T-helper 22 cell (primary cell): Measurements from ENCODE around the gene NOD2.

Experiments used
- DNase-seq: peaks from one replicate; pipeline ENCODE4 v3.0.0-alpha.2; 2020; ENCODE audit warnings: low read depth

NOD2 gene

GRCh38 chr16:50717494-50717893, 24.1 kb downstream of the NOD2 start:
- no peak for DNase-seq

DNA sequence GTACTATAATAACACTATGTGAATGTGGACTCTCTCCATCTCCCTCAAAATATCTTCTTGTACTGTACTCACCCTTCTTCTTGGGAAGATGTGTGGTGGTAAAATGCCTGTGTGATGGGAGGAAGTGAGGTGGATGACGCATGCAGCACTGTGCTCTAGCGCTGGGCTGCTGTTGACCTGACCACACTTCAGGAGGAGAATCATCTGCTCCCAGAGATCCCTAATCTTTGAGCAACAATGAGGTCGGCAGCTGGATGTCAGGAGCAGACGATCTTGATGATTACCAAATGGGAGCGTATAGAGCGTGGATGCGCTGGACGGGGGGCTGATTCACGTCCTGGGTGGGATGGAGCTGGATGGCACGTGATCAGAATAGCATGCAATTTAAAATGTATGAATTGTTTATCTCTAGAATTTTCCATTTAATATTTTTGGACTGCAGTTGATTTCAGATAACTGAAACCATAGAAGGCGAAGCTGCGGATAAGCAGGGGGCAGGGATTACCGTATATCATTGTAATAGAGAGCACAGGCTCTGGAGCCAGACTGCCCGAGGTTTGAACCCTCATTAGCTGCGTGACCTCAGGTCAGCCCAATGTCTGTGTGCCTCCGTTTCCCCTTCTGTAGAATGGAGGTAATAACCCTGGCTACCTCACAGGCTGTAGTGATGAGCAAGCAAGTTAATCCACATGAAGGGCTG, 24.8 kb downstream of the NOD2 start:
- no peak for DNase-seq

- DNase-seq: no peak
Observed at GRCh38 chr16:50718761-50719400, 25.5 kb downstream of the NOD2 start.

DNA sequence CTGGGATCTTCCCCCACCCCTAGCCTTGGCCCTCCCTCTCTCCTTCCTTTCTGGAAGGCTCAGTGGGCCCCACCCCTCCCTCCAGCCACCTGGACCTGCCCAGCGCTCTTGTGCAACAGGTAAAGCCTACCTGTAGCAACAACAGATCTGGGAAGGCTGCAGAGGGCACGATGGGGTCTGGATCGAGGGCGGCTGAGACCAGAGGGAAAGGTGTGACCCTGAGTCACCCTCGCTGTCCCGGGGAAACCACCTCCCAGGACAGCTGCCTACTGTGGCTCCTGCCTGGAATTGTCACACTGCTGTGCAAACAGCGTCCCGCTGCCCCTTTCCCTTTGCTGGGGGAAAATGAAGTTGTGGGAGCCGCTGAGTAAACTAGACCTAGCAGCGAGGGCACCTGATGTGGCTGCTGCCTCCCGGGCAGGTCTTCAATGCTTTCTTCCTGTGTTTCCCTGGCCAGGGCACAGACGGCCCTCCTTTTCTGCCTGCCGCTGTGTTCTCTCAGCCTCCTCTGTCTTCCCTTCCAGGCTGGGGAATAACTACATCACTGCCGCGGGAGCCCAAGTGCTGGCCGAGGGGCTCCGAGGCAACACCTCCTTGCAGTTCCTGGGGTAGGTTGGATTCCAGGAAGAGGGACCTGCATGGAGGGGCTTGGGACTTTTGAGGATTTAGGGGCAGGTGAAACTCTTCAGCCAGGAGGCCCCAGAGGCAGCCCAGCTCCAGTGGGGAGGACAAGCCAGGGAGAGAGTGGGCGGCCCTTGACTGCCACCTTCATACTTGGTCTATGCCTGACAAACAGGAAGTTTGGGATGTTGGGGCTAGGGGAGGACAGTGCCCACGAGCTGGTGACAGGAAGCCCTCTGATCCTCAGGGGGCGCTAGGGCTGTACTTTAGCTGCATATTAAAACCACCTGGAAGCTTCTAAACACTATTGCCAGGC, 26.3 kb downstream of the NOD2 start:
- no peak for DNase-seq

DNA sequence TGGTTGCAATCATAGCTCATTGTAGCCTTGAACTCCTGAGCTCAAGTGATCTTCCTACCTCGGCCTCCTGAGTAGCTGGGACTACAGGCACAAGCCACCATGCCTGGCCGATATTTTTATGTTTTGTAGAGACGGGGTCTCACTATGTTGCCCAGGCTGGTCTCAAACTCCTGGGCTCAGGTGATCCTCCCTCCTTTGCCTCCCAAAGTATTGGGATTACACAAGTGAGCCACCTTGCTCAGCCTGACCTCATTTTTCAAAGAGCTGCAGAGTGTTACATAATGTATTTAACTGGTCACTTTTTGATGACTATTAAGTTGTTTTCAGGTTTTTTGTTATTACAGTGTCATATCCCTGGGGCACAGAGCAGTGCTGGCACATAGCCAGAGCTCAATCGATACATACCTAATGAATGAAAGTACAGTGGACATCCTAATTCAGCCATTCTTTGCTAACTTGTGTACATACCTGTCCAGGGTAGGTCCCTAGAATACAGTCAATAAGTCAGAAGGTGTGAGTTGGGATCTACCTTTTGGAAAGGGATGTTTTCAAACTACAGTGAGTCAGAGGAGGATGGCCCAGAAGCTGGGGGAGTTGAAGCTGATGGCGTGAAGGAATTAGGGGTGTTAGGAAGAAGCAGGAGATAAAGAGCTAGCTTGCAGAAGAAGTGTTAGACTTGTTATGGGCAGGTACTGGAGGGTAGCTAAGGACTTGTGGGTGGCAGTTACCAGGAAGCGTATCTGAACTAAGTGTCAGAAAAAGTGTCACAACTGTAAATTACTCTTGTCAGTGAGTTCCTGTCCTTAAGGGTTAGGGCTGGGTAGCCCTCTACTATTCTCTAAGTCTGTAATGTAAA, 28.4 kb downstream of the NOD2 start:
- DNase-seq: no peak

DNA sequence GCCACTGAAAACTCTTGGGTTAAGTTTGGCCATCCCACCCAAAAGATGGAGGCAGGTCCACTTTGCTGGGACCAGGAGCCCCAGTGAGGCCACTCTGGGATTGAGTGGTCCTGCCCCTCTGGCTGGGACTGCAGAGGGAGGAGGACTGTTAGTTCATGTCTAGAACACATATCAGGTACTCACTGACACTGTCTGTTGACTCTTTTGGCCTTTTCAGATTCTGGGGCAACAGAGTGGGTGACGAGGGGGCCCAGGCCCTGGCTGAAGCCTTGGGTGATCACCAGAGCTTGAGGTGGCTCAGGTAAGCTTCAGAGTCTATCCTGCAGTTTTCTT, 29.0 kb downstream of the NOD2 start:
- DNase-seq: no peak

GRCh38 chr16:50722960-50723359, 29.6 kb downstream of the NOD2 start:
- no peak for DNase-seq

GRCh38 chr16:50724306-50724705, 30.9 kb downstream of the NOD2 start:
- no peak for DNase-seq

GRCh38 chr16:50731130-50731988, 38.0 kb downstream of the NOD2 start:
- no peak for DNase-seq

DNA sequence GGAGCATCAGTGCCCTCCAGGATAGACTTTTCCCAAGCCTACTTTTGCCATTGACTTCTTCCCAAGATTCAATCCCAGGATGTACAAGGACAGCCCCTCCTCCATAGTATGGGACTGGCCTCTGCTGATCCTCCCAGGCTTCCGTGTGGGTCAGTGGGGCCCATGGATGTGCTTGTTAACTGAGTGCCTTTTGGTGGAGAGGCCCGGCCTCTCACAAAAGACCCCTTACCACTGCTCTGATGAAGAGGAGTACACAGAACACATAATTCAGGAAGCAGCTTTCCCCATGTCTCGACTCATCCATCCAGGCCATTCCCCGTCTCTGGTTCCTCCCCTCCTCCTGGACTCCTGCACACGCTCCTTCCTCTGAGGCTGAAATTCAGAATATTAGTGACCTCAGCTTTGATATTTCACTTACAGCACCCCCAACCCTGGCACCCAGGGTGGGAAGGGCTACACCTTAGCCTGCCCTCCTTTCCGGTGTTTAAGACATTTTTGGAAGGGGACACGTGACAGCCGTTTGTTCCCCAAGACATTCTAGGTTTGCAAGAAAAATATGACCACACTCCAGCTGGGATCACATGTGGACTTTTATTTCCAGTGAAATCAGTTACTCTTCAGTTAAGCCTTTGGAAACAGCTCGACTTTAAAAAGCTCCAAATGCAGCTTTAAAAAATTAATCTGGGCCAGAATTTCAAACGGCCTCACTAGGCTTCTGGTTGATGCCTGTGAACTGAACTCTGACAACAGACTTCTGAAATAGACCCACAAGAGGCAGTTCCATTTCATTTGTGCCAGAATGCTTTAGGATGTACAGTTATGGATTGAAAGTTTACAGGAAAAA, 38.8 kb downstream of the NOD2 start:
- no peak for DNase-seq

GRCh38 chr16:50733468-50733867, 40.1 kb downstream of the NOD2 start:
- no peak for DNase-seq

- DNase-seq: no peak
Observed at GRCh38 chr16:50735629-50736122, 42.3 kb downstream of the NOD2 start.

- no peak for DNase-seq
Observed at GRCh38 chr16:50736448-50736847, 43.0 kb downstream of the NOD2 start.

DNA sequence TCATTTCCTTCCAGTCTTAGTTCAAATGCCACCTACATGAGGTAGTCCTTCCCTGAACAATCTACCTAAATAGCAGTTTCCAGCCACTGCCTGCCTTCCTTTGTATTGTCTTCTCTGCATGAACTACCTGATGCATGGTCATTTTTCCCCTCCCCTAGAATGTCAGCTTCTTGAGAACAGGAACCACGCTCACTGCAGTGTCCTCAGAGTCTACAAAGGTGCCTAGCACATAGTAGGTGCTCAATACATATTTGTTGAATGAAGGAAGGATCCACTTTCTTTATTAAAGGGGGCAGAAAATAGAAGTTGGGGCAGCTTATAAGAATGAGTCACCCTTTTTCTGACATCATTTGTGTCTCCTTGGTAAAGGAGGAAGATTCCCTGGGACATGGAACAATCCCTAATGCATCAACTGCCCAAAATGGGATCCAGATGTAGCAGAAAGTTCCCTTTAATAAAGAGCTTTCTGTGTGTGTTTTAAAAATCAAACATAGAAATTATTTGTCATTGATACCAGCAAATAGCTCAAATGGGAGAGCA, 44.1 kb downstream of the NOD2 start:
- DNase-seq: no peak

DNA sequence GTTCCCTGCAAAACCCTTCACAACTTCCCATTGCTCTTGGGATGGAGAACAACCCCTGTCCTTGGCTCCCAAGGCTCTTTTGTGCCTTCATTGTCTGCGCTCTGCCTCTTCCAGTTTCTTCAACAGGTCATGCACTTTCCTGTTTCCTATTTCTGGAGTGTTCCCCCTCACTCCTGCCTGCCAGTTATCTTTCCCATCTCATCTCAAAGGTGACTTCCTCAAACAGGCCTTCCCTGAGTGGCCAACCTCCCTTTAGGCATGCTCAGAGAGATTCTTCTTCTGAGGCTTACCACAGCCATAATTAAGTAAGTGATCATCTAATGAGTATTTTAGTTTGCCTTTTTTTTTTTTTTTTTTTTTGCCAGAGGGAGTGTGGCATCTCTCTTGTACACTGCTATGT, 45.6 kb downstream of the NOD2 start:
- DNase-seq: no peak

DNA sequence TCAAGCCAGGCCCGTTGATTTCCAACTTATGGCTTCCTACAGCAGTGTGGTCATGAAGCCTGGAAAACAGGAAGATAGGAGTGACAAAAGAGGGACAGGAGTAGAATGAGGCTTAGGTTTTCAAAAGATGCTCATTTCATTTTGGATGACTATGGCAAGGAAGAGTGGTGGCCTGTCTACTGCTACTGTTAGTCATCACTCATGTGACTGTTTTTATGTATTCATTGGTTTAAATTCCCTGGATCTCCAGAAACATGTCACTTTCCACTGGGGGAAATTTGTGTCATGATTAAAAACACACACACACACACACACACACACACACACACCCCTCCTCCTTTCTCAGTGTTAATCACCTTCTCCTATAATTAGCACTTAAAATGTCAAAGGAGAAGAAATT, 47.3 kb downstream of the NOD2 start:
- no peak for DNase-seq

- DNase-seq: no peak
Observed at GRCh38 chr16:50741225-50741780, 47.9 kb downstream of the NOD2 start.

- DNase-seq: peak; percentile 100
Observed at GRCh38 chr16:50741781-50742575, 48.6 kb downstream of the NOD2 start, which contains the start of gene CYLD. Gene CYLD (plus strand): TSS chr16:50742086. CDS start chr16:50749699, 7,613 bp downstream.
